Ammon's horn (tissue), 1 donor: ENCODE measurements around the gene CRHR2.

Source experiments
- DNase-seq: peaks from one replicate; pipeline ENCODE4 v3.0.0-alpha.2; 2016; ENCODE audit warnings: low spot score

CRHR2 gene

DNA sequence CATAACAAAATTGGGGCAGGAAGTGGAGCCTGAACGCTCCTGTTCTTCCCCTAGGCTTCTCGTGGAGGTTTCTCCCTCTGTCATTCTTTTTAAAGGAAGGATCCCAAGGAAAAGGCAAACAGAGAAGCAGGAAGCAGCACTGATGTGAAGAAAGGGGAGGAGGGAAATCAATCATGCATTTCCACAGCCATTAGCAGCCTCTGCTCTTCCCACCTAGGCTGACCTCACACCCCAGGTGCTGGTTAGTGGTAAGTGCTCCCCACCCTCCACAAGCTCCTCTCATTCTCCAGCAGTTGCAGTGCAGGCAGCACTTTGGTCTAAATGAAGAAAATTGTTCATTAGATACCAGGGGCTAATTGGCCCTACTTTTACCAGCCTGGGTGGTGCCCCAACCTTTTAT, 2.6 kb downstream of the CRHR2 start:
- DNase-seq, result no peak

GRCh38 chr7:30678805-30679204, 3.5 kb downstream of the CRHR2 start:
- DNase-seq, result no peak

DNA sequence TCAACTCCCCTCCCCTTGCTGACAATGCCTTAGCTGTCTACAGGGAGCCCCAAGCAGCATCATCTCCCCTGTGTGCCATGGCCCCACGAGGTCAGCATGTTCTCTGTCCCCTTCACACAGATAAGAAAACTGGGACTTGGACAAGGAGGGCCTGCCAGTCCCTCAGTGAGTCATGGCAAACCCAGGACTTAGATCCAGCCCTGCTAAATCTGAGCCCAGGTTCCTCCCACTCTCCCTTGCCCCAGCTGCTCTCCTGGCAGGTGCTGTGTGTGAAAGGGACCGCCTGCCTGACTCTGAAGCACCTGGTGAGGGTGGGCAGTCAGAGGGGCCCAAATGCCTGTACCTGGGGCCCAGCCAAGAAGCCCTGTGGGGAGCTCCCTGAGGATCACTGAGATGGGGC, 7.4 kb downstream of the CRHR2 start:
- no peak for DNase-seq

DNA sequence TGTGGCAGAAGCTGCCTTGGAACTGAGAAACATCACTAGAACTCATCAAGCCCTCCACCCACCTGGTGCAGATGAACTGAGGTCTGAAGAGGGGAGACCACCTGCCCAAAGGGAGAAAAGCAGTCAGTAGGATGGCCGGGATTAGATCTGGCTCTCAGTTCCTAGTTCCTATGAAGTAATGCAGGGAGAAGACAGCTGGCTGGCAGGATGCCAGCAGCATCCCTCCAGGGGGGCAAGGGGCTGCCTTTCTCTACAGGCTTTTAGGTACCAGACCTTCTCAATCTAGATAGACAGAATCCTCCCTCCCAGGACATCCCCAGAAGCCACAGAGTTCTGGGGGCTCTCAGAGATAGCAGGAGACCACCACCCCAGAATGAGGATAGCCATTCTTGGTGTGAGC, 7.8 kb downstream of the CRHR2 start:
- DNase-seq, result no peak

- DNase-seq, result no peak
Measured at GRCh38 chr7:30671793-30672465, 10.3 kb downstream of the CRHR2 start.

GRCh38 chr7:30668102-30668501, 14.2 kb downstream of the CRHR2 start:
- no peak for DNase-seq

DNA sequence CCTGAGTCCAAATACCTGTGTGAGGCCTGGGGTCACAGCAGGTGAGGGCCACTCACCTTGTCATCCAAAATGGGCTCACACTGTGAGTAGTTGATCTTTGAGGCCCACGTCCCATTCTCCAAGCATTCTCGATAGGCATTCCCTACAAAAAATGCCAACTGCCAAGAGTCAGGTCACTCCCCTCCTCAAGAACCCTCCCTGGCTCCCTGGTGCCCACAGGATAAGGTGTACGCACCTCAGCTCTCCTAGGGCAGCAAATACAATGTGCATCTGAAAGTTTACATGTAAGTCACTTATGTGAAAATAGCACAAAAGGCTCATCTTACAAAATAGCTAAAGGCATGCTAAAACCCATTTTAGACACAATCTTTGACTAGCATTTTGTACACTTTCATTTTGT, 15.1 kb downstream of the CRHR2 start:
- DNase-seq, result no peak

DNA sequence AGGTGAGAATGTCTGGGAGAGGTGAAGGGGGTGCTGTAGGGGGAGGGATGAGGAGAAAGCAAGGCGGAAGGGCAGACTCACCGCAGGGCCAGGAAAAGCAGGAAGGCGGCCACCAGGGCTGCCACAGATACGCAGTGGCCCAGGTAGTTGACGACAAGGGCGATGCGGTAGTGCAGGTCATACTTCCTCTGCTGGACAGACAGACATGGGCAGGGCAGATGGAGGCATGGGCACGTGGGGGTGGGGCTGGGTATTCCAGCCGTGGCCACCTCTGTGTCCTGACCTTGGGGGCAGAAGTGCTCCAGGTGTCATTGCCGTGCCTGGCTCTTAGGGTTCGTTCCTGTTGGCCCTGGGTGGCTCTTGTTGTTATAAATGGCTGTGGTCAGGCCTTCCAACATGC, 16.8 kb downstream of the CRHR2 start:
- DNase-seq, result no peak

DNA sequence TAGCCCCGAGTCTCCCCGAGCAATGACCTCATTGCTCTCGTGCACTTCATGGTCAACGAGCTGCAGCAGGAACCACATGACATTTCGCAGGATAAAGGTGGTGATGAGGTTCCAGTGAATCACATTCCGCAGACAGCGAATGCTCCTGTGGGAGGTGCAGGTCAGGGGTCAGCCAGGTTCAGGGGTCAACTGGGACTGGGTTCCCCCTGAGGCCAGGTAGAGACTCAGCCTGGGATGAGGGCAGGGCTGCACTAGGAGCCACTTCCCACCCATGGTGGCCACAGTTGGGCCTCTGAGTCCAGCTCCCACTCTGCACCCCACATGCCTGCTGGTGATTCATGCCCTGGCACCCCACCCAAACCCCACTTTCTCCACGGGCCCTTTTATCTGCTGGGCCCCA, 17.2 kb downstream of the CRHR2 start:
- no peak for DNase-seq

DNA sequence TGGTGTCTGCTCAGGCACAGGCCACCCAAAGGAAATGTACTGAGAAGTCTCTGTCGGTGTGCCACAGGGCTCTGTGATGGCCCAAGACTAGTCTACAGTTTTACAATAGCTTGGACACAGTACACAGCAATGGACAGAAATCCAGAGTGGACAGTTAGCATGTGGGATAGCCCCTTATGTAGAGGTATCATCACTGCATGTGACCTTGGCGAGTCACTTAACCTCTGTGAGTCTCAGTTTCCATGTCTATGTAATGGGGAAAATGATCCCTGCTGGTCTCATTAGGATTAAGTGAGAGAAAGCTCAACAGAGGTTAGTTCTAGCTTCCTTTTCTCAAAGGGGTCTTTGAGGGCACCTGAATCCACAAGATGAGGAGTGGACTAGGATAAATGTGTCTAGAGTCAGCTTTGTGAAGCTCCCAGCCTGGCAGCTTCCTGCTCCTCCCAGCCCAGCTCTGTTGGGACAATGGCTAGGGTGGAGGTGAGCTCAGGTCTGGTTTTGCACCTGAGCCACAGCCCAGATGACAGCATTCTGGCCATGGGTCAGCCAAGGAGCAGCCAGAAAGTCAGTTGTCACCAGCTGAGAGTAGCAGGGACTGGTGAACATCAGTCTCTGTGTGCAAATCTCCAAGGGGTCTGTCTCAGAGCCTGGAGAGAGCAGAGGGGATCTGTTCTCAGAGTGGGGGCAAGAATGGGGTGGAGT, 17.9 kb downstream of the CRHR2 start:
- no peak for DNase-seq

DNA sequence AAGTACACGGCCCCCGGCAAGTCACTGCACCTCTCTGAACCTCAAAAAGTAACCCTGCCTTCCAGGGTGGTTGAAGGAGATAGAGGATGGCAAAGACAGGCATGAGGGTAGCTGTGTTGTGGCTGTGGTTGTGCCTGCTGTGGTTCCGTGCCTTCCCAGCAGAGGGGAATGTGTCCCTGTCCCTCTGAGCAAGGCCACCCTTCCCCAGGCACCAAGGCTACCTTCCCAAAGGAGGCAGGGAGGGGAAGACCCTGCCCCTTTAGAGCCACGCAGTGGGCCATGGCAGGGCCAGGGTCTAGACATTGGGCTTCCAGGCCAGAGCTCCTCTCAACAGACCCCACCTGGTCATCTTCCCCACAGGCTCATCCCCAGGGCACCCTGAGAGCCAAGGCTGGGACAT, 18.8 kb downstream of the CRHR2 start:
- no peak for DNase-seq

GRCh38 chr7:30662431-30662939, 19.8 kb downstream of the CRHR2 start:
- no peak for DNase-seq

GRCh38 chr7:30661926-30662325, 20.3 kb downstream of the CRHR2 start:
- no peak for DNase-seq

DNA sequence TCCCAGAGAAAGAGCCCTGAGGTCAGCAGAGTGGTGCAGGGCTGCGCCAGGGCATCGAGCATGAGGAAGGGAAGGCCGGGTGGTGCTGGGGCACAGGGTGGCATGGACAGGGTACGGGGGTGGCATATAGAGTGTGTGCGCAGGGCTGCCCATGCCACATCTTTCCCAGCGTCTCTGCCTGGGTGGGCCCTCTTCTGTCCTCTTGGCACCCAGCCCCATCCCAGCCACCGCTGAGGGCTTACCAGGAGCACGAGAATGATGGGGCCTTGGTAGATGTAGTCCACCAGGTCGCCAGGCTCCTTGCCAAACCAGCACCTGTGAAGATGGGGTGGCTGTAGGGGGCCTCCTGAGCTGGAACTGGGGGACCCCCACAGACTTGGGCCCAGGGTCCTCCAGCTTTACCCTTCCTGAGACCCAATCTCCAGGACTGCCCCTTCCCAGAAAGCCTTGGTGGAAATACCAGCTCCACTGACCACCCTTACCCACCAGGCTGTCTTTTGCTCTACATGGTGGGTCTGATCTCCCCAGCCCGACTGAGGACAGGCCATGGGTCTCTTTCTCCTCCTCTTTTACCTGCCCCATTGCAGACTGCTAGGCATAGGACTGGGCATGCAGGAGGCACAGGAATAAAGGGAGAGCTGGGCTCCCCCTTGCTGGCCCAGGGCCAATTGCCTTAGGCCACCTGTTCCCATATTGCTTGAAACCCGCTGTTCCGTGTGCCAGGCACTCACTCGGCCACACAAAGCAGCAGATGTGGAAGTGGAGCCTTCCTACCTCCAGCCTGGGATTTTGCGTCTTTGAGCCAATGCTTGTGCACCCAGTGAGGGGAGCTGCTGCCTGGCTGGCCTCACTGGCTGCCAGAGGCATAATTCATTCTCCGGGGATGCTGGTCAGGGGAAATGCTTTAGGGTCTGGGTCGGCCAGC, 21.7 kb downstream of the CRHR2 start:
- no peak for DNase-seq

DNA sequence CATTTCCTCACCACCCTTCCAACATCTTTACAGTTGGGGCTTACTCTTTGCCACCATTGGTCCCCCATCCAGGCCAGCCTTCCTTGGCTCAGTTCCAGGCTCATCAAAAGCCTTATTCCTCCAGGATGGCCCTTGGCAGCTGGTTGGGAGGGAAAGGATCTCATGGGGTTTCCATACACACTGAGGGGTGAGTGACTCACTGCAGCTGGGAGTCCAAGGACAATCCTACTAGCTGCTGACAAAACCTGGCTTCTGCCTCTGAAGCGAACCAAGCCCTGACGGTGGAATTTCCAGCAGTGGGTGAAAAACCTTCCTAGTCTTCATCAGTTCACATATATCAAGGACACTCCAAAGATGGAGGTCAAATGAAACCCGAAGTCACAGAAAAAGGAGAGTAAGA, 22.9 kb downstream of the CRHR2 start:
- no peak for DNase-seq

GRCh38 chr7:30658479-30659074, 23.7 kb downstream of the CRHR2 start:
- DNase-seq, result no peak

- DNase-seq, result no peak
Measured at GRCh38 chr7:30657131-30657530, 25.1 kb downstream of the CRHR2 start.

- no peak for DNase-seq
Measured at GRCh38 chr7:30656006-30656957, 26.0 kb downstream of the CRHR2 start.

- DNase-seq, result no peak
Measured at GRCh38 chr7:30655096-30655970, 26.9 kb downstream of the CRHR2 start.
